ENCODE measurements around the gene RNF167.
A peak's percentile ranks its signal among the peaks of the same experiment; 100 is the strongest.

The RNF167 gene

DNA sequence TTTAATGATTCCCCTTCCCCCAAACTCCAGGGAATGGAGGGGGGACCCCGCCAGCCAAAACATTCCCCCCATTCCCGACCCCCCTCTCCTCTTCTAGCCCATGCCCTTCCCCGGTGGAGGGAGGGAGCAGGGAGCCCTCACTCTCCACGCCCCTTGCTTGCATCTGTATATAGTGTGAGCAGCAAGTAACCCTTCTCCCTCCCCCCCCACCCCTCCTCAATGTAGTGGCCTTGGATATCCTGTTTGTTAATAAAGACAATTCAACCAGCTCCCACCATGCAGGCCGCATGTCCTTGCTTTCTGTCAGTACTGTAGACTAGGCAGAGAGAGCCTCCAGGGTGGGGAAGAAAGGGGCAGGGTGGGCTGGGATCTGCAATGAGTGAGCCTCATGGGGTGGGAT, 42.3 kb upstream of the RNF167 start:
- Histone ChIP-seq H3K4me3 (ENCODE audit: low read length) (no peak overlapping the region), H3K9ac (ENCODE audit: low read length) (no peak overlapping the region), H3K79me2 (ENCODE audit: low read length) (no peaks in the 10 kb centered on the region), H3K9me2 (replicated peaks; ENCODE audit: insufficient read depth, low read length) (no peaks in the 10 kb centered on the region), H3K27me3 (replicated peaks; ENCODE audit: insufficient read depth, low read length) (no peaks in the 10 kb centered on the region), H3K36me3 (replicated peaks; ENCODE audit: insufficient read depth, low read length) (no peaks in the 10 kb centered on the region), H3F3A (ENCODE audit: insufficient read depth, low read length) (peaks cover 2% of the 10 kb centered on the region), H3K27ac (ENCODE audit: low read length) (no peak overlapping the region), H3K4me1 (ENCODE audit: low read length) (peaks cover 4% of the 10 kb centered on the region), H3K9me3 (replicated peaks; ENCODE audit: insufficient read depth, low read length) (no peaks in the 10 kb centered on the region), H2AFZ (ENCODE audit: low read length) (no peak overlapping the region), H4K20me1 (ENCODE audit: insufficient read depth, low read length) (no peaks in the 10 kb centered on the region), H3K4me2 (ENCODE audit: low read depth, low read length) (no peak overlapping the region)
- no peak for DNase-seq
- TF ChIP-seq EZH2 (optimal IDR thresholded peaks at IDR 0.05; ENCODE audit: low read depth, low read length) (no peak), EZH2phosphoT487 (IDR thresholded peaks at IDR 0.05; ENCODE audit: low read length) (no peak)
- TF ChIP-seq, protein P1, sequence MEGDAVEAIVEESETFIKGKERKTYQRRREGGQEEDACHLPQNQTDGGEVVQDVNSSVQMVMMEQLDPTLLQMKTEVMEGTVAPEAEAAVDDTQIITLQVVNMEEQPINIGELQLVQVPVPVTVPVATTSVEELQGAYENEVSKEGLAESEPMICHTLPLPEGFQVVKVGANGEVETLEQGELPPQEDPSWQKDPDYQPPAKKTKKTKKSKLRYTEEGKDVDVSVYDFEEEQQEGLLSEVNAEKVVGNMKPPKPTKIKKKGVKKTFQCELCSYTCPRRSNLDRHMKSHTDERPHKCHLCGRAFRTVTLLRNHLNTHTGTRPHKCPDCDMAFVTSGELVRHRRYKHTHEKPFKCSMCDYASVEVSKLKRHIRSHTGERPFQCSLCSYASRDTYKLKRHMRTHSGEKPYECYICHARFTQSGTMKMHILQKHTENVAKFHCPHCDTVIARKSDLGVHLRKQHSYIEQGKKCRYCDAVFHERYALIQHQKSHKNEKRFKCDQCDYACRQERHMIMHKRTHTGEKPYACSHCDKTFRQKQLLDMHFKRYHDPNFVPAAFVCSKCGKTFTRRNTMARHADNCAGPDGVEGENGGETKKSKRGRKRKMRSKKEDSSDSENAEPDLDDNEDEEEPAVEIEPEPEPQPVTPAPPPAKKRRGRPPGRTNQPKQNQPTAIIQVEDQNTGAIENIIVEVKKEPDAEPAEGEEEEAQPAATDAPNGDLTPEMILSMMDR (IDR thresholded peaks at IDR 0.05; ENCODE audit: low read length), result no peak

DNA sequence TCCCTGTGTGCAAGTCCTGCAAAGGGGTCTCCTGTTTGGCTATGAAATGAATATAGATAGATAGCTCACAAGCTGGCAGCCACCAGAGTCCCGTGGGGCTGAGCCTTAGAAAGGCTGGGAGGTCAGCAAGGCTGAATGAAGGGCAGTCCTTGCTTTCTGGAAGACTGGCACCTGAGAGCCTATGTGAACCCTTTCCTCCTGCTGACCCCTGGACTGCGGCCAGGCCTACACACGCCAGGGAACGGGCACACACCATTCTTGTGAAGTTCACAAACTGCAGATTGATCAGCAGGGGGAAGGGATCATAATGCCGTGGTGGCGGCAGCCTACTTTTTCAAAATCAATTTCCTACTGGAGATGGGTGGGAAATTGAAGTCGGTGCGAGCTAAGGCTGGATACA, 41.7 kb upstream of the RNF167 start:
- Histone ChIP-seq H3K4me2 (ENCODE audit: low read depth, low read length) (no peak overlapping the region), H3K36me3 (replicated peaks; ENCODE audit: insufficient read depth, low read length) (no peaks in the 10 kb centered on the region), H3F3A (ENCODE audit: insufficient read depth, low read length) (peaks cover 8% of the 10 kb centered on the region), H3K9me2 (replicated peaks; ENCODE audit: insufficient read depth, low read length) (no peaks in the 10 kb centered on the region), H3K9ac (ENCODE audit: low read length) (no peak overlapping the region), H3K79me2 (ENCODE audit: low read length) (no peaks in the 10 kb centered on the region), H2AFZ (ENCODE audit: low read length) (no peak overlapping the region), H3K4me1 (ENCODE audit: low read length) (peaks cover 10% of the 10 kb centered on the region), H3K27me3 (replicated peaks; ENCODE audit: insufficient read depth, low read length) (no peaks in the 10 kb centered on the region), H3K27ac (ENCODE audit: low read length) (no peak overlapping the region), H3K4me3 (ENCODE audit: low read length) (no peak overlapping the region), H3K9me3 (replicated peaks; ENCODE audit: insufficient read depth, low read length) (no peaks in the 10 kb centered on the region), H4K20me1 (ENCODE audit: insufficient read depth, low read length) (no peaks in the 10 kb centered on the region)
- TF ChIP-seq EZH2phosphoT487 (IDR thresholded peaks at IDR 0.05; ENCODE audit: low read length) (no peak), EZH2 (optimal IDR thresholded peaks at IDR 0.05; ENCODE audit: low read depth, low read length) (no peak)
- TF ChIP-seq, protein P1 (IDR thresholded peaks at IDR 0.05; ENCODE audit: low read length), result no peak
- DNase-seq, result no peak

DNA sequence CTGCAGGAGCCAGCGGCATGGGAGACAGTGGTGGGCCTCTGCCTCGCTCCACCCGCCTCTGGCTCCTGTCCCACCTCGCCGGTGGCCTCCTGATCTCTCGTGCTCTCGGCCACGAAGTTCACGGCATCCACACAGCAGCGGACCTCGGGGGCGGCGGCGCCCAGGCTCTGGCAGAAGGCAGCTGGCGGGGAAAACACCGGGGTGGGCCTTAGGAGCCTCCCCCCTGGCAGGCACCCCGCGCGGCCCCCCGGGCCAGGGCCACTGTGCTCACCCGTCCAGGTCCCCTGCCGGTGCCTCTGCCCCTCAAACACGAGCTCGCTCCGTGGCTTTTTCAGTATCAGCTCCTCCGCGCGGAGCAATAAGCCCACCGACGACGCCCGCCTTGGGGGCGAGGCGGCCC, 41.1 kb upstream of the RNF167 start:
- H3K79me2 ChIP-seq (ENCODE audit: low read length), result no peaks in the 10 kb centered on the region
- H3K4me2 ChIP-seq (ENCODE audit: low read depth, low read length), result peak overlapping the region; percentile 39; the same call in 1 of the 2 replicates
- H3K9ac ChIP-seq (ENCODE audit: low read length), result no peak overlapping the region
- H4K20me1 ChIP-seq (ENCODE audit: insufficient read depth, low read length), result no peaks in the 10 kb centered on the region
- no peak overlapping the region for H3K27ac ChIP-seq (ENCODE audit: low read length)
- H3K4me3 ChIP-seq (ENCODE audit: low read length), result no peak overlapping the region
- peaks cover 12% of the 10 kb centered on the region for H3K4me1 ChIP-seq (ENCODE audit: low read length)
- TF ChIP-seq, protein P1 (IDR thresholded peaks at IDR 0.05; ENCODE audit: low read length), result no peak
- TF ChIP-seq EZH2 (optimal IDR thresholded peaks at IDR 0.05; ENCODE audit: low read depth, low read length), result no peak
- no peak for TF ChIP-seq EZH2phosphoT487 (IDR thresholded peaks at IDR 0.05; ENCODE audit: low read length)
- H3F3A ChIP-seq (ENCODE audit: insufficient read depth, low read length), result peaks cover 11% of the 10 kb centered on the region
- no peak for DNase-seq
- H3K36me3 ChIP-seq (replicated peaks; ENCODE audit: insufficient read depth, low read length), result no peaks in the 10 kb centered on the region
- no peaks in the 10 kb centered on the region for H3K9me2 ChIP-seq (replicated peaks; ENCODE audit: insufficient read depth, low read length)
- no peaks in the 10 kb centered on the region for H3K9me3 ChIP-seq (replicated peaks; ENCODE audit: insufficient read depth, low read length)
- H2AFZ ChIP-seq (ENCODE audit: low read length), result no peak overlapping the region
- no peaks in the 10 kb centered on the region for H3K27me3 ChIP-seq (replicated peaks; ENCODE audit: insufficient read depth, low read length)

Data from MM.1S (cell line).